ENCODE measurements around the gene GAREM1. TPM values are rescaled to one million over a fixed set of nuclear protein-coding genes. Genes with fewer than 3 reads are reported as not detected.

Gene GAREM1
- total and polyA plus RNA-seq, 2 donors (not counting 3 experiments of a cell fraction or from before 2014, with no cell fraction given): 0.69 to 1.0 TPM

- no peaks in the 10 kb centered on the region for H3K79me2 ChIP-seq (ENCODE audit: control insufficient read depth, insufficient read depth, low read length)
- no TSS peak for BruUV-seq (replicated peaks)
- CTCF ChIA-PET: interaction anchor here (3.3 kb wide), 1 partner anchor 9 kb away, joined by 17 read pairs; no protein-coding TSS in a partner anchor
- FAIRE-seq: no peak
- no peak overlapping the region for H3K4me2 ChIP-seq (ENCODE audit: insufficient read depth, low read length)
- no peak overlapping the region for H3K9ac ChIP-seq (replicated peaks; ENCODE audit: extremely low read depth, insufficient read depth, low read length)
- H3K4me3 ChIP-seq (replicated peaks in 1 of 3; ENCODE audit: insufficient read depth in 1 of 3, low read depth in 1 of 3, low read length in 3 of 3): no peak overlapping the region
- H2AFZ ChIP-seq (ENCODE audit: low read depth, low read length): no peak overlapping the region
- no peak for TF ChIP-seq POLR2A (IDR thresholded peaks at IDR 0.05; ENCODE audit: low read depth, low read length)
- no peak for TF ChIP-seq FOS (IDR thresholded peaks at IDR 0.05; ENCODE audit: borderline replicate concordance, insufficient read depth, low read length)
- no peak for TF ChIP-seq MYC (IDR thresholded peaks at IDR 0.05; ENCODE audit: low read depth, low read length)
- no peak for TF ChIP-seq GATA2 (IDR thresholded peaks at IDR 0.05; ENCODE audit: insufficient read depth, insufficient read length, low read depth, low read length)
- no peak for TF ChIP-seq CTCF (IDR thresholded peaks at IDR 0.05; ENCODE audit: extremely low read depth in 1 of 2, insufficient read depth in 1 of 2, low read depth in 1 of 2, low read length in 2 of 2)
- no peak for TF ChIP-seq EZH2 (IDR thresholded peaks at IDR 0.05; ENCODE audit: borderline replicate concordance, low read depth, low read length, severe bottlenecking)
- TF ChIP-seq JUN (IDR thresholded peaks at IDR 0.05; ENCODE audit: borderline replicate concordance, insufficient read depth, insufficient read length, low read depth): no peak
- no peak for TF ChIP-seq MAX (IDR thresholded peaks at IDR 0.05; ENCODE audit: insufficient read depth, insufficient read length)
- no peak for TF ChIP-seq POLR2AphosphoS5 (IDR thresholded peaks at IDR 0.05; ENCODE audit: insufficient read depth, low read depth, low read length)
- dilution Hi-C loops (cut with MboI; ENCODE audit: extremely low pct_ligation_motif_present, low sequenced_read_pairs): no loop called here
- H3K27ac ChIP-seq (ENCODE audit: insufficient read depth, low read depth, low read length): no peak overlapping the region
- peaks cover 1 to 2% of the 10 kb centered on the region in 2 experiments for H3K27me3 ChIP-seq (ENCODE audit: control insufficient read depth in 2 of 2, insufficient read depth in 2 of 2, low read length in 2 of 2)
- intact Hi-C loops (cut with micrococcal nuclease): no loop called here
- H3K9me1 ChIP-seq (replicated peaks; ENCODE audit: control insufficient read depth, extremely low read depth, insufficient read depth, low read length): no peaks in the 10 kb centered on the region
- no peaks in the 10 kb centered on the region for H3K9me3 ChIP-seq (replicated peaks; ENCODE audit: control insufficient read depth, insufficient read depth, low read length)
- H4K20me1 ChIP-seq (replicated peaks; ENCODE audit: control insufficient read depth, extremely low read depth, insufficient read depth, low read length): no peaks in the 10 kb centered on the region
- H3K36me3 ChIP-seq (ENCODE audit: control insufficient read depth in 2 of 2, extremely low read depth in 1 of 2, insufficient read depth in 2 of 2, low read length in 2 of 2): no peaks in the 10 kb centered on the region
- POLR2A ChIA-PET: no interaction called here
- no peaks in the 10 kb centered on the region for H3K4me1 ChIP-seq (ENCODE audit: control insufficient read depth, extremely low read depth, insufficient read depth, low read length)
- DNase-seq (ENCODE audit: low read depth, low spot score): no peak
Observed at GRCh38 chr18:32280911-32281310, 189.8 kb downstream of the GAREM1 start.

Data from endothelial cell of umbilical vein (primary cell).